ENCODE results near the gene SLC6A6.

The SLC6A6 gene

GRCh38 chr3:14423197-14423743 lies 20.9 kb downstream of the SLC6A6 start:
- no peak for TF ChIP-seq CTCF (conservative IDR thresholded peaks at IDR 0.05; ENCODE audit: control insufficient read depth, insufficient read depth, low read depth, low read length)
- H3K4me3 ChIP-seq (ENCODE audit: control insufficient read depth, low read depth, low read length), result no peak overlapping the region
- no peak for DNase-seq (ENCODE audit: low read depth)

- no peak for DNase-seq (ENCODE audit: low read depth)
- no peak for TF ChIP-seq CTCF (conservative IDR thresholded peaks at IDR 0.05; ENCODE audit: control insufficient read depth, insufficient read depth, low read depth, low read length)
- H3K4me3 ChIP-seq (ENCODE audit: control insufficient read depth, low read depth, low read length), result no peak overlapping the region
Measured at GRCh38 chr3:14423963-14424362, 21.6 kb downstream of the SLC6A6 start.

- no peak for DNase-seq (ENCODE audit: low read depth)
- H3K4me3 ChIP-seq (ENCODE audit: control insufficient read depth, low read depth, low read length), result no peak overlapping the region
- TF ChIP-seq CTCF (conservative IDR thresholded peaks at IDR 0.05; ENCODE audit: control insufficient read depth, insufficient read depth, low read depth, low read length), result no peak
Measured at GRCh38 chr3:14424711-14425580, 22.5 kb downstream of the SLC6A6 start.

GRCh38 chr3:14425581-14426304 lies 23.3 kb downstream of the SLC6A6 start:
- no peak for TF ChIP-seq CTCF (conservative IDR thresholded peaks at IDR 0.05; ENCODE audit: control insufficient read depth, insufficient read depth, low read depth, low read length)
- H3K4me3 ChIP-seq (ENCODE audit: control insufficient read depth, low read depth, low read length), result no peak overlapping the region
- no peak for DNase-seq (ENCODE audit: low read depth)

- H3K4me3 ChIP-seq (ENCODE audit: control insufficient read depth, low read depth, low read length), result no peak overlapping the region
- TF ChIP-seq CTCF (conservative IDR thresholded peaks at IDR 0.05; ENCODE audit: control insufficient read depth, insufficient read depth, low read depth, low read length), result no peak
- no peak for DNase-seq (ENCODE audit: low read depth)
Measured at GRCh38 chr3:14426305-14426620, 23.9 kb downstream of the SLC6A6 start.

- TF ChIP-seq CTCF (conservative IDR thresholded peaks at IDR 0.05; ENCODE audit: control insufficient read depth, insufficient read depth, low read depth, low read length), result no peak
- H3K4me3 ChIP-seq (ENCODE audit: control insufficient read depth, low read depth, low read length), result no peak overlapping the region
- DNase-seq (ENCODE audit: low read depth), result no peak
Measured at GRCh38 chr3:14428087-14429033, 26.0 kb downstream of the SLC6A6 start.

Data from fibroblast of mammary gland (primary cell).